Endothelial cell of umbilical vein (primary cell): ENCODE measurements around the gene FAM78A. TPM values are rescaled to one million over a fixed set of nuclear protein-coding genes. Genes with fewer than 3 reads are reported as not detected.

Experiments
- BruUV-seq: library from RNA; stranded (reverse); fragments of 400-500 nt; replicated peaks from 2 replicates; lab custom pipeline; 2021; lab: Mats Ljungman, UMichigan
- CTCF ChIA-PET: fragments of 300-600, 350-600 bp; sonication (Branson Sonifier 250); formaldehyde crosslinking; loops from one replicate; lab custom pipeline; 2021; ENCODE audit warnings: antibody characterized with exemption, inconsistent platforms; lab: Charles Lee
- POLR2A ChIA-PET: fragments of 300-600, 350-600 bp; sonication (Branson Sonifier 250); formaldehyde crosslinking; loops from one replicate; lab custom pipeline; 2021; ENCODE audit warnings: antibody characterized with exemption, inconsistent platforms; lab: Charles Lee
- DNase-seq: peaks from one replicate; pipeline ENCODE4 v3.0.0-alpha.2; 2011; ENCODE audit warnings: low read depth, low spot score
- FAIRE-seq: peaks from 2 replicates; lab custom pipeline; 2011; peaks lifted over from hg19 to GRCh38; lab: Jason Lieb, UNC
- H2AFZ ChIP-seq: 2 replicates; pipeline ENCODE4 v1.6.0; 2012; ENCODE audit warnings: low read depth, low read length, control low read depth, inconsistent platforms
- H3K27ac ChIP-seq: 2 replicates; pipeline ENCODE4 v1.5.1; 2011; ENCODE audit warnings: low read depth, mild to moderate bottlenecking, control low read depth, low read length, moderate library complexity; ENCODE audit not compliant: insufficient read depth
- H3K27me3 ChIP-seq, 2 experiments: 2 replicates each; pipeline versions ENCODE4 v1.6.0 to v1.6.1; 2011; ENCODE audit warnings: low read length in 2 of 2, mixed read lengths in 1 of 2; ENCODE audit not compliant: control insufficient read depth in 2 of 2, insufficient read depth in 2 of 2
- H3K36me3 ChIP-seq, 2 experiments: 2 replicates in 1 of 2; 3 replicates in 1 of 2; pipeline ENCODE4 v1.5.1; 2011; ENCODE audit warnings: low read length in 2 of 2, mild to moderate bottlenecking in 1 of 2, moderate library complexity in 1 of 2; ENCODE audit not compliant: control insufficient read depth in 2 of 2, insufficient read depth in 2 of 2; ENCODE audit errors: extremely low read depth in 1 of 2
- H3K4me1 ChIP-seq: 3 replicates; pipeline ENCODE4 v1.5.1; 2011; ENCODE audit warnings: mild to moderate bottlenecking, low read length; ENCODE audit not compliant: control insufficient read depth, insufficient read depth; ENCODE audit errors: extremely low read depth
- H3K4me2 ChIP-seq: 2 replicates; pipeline ENCODE4 v1.6.1; 2011; ENCODE audit warnings: low read length, control low read depth, mixed read lengths; ENCODE audit not compliant: insufficient read depth
- H3K4me3 ChIP-seq, 3 experiments: fragments of 200-600 bp in 1 of 3; sonication (generic), shearing (Covaris generic) in 1 of 3; replicated peaks in 1 of 3; 2 replicates each; pipeline ENCODE4 v1.5.1; 2011 to 2016; ENCODE audit warnings: control low read depth in 3 of 3, low read length in 3 of 3, mild to moderate bottlenecking in 2 of 3, inconsistent platforms in 1 of 3, low read depth in 1 of 3, moderate library complexity in 1 of 3; ENCODE audit not compliant: insufficient read depth in 1 of 3
- H3K79me2 ChIP-seq: 2 replicates; pipeline ENCODE4 v1.6.0; 2012; ENCODE audit warnings: low read length, inconsistent platforms; ENCODE audit not compliant: control insufficient read depth, insufficient read depth
- H3K9ac ChIP-seq: replicated peaks from 2 replicates; pipeline ENCODE3; 2011; ENCODE audit warnings: low read length, control low read depth; ENCODE audit not compliant: insufficient read depth; ENCODE audit errors: extremely low read depth
- H3K9me1 ChIP-seq: replicated peaks from 3 replicates; pipeline ENCODE4 v1.6.0; 2011; ENCODE audit warnings: mild to moderate bottlenecking, low read length; ENCODE audit not compliant: control insufficient read depth, insufficient read depth; ENCODE audit errors: extremely low read depth
- H3K9me3 ChIP-seq: replicated peaks from 2 replicates; pipeline ENCODE4 v1.5.1; 2012; ENCODE audit warnings: low read length, inconsistent platforms; ENCODE audit not compliant: control insufficient read depth, insufficient read depth
- H4K20me1 ChIP-seq: replicated peaks from 2 replicates; pipeline ENCODE3; 2011; ENCODE audit warnings: mild to moderate bottlenecking, low read length; ENCODE audit not compliant: control insufficient read depth, insufficient read depth; ENCODE audit errors: extremely low read depth
- CTCF ChIP-seq, 2 donors: IDR thresholded peaks; 1 replicate in 1 of 2; 2 replicates in 1 of 2; pipeline ENCODE4 v1.5.1; 2011; ENCODE audit warnings: low read length in 2 of 2, mild to moderate bottlenecking in 2 of 2, moderate library complexity in 2 of 2, control low read depth in 1 of 2, inconsistent platforms in 1 of 2, low read depth in 1 of 2; ENCODE audit not compliant: insufficient read depth in 1 of 2; ENCODE audit errors: extremely low read depth in 1 of 2
- FOS ChIP-seq: IDR thresholded peaks from 2 replicates; pipeline ENCODE4 v1.6.1; 2011; ENCODE audit warnings: mild to moderate bottlenecking, low read length, moderate library complexity, borderline replicate concordance; ENCODE audit not compliant: insufficient read depth
- MYC ChIP-seq: IDR thresholded peaks from one replicate; pipeline ENCODE4 v1.6.1; 2011; ENCODE audit warnings: mild to moderate bottlenecking, low read depth, low read length
- POLR2AphosphoS5 ChIP-seq: IDR thresholded peaks from 2 replicates; pipeline ENCODE4 v1.6.1; 2012; ENCODE audit warnings: low read depth, mild to moderate bottlenecking, control low read depth, low read length, moderate library complexity; ENCODE audit not compliant: insufficient read depth
- dilution Hi-C: fragments of 300-500 bp; cut with MboI; formaldehyde crosslinking; loops from one replicate; pipeline ENCODE4 v1.15.0; 2019; ENCODE audit warnings: low sequenced_read_pairs; ENCODE audit not compliant: extremely low pct_ligation_motif_present
- intact Hi-C: fragments of 100-400 bp; cut with micrococcal nuclease; formaldehyde crosslinking; loops from one replicate; pipeline ENCODE4 v1.10.0; 2022
- polyA plus RNA-seq, 4 experiments: library from polyadenylated mRNA; depleted of rRNA in 3 of 4; stranded (reverse) in 3 of 4; unstranded in 1 of 4; fragments of >200 nt; gene quantifications; 2 replicates each; pipeline versions ENCODE4 v1.2.1 to v1.2.3, GENCODE V29; 2011 to 2012; ENCODE audit warnings: missing spikeins in 1 of 4
- total RNA-seq: library from RNA; stranded (reverse); gene quantifications from 2 replicates; pipeline ENCODE4 v1.2.3, GENCODE V29; 2021
- TF ChIP-seq, protein P1 (sequence below): IDR thresholded peaks from 2 replicates; pipeline ENCODE4 v1.6.1; 2011; ENCODE audit not compliant: insufficient read depth, insufficient read length

The FAM78A gene
- total and polyA plus RNA-seq, 2 donors (not counting 3 experiments of a cell fraction or from before 2014, with no cell fraction given): 34.0 to 37.4 TPM

DNA sequence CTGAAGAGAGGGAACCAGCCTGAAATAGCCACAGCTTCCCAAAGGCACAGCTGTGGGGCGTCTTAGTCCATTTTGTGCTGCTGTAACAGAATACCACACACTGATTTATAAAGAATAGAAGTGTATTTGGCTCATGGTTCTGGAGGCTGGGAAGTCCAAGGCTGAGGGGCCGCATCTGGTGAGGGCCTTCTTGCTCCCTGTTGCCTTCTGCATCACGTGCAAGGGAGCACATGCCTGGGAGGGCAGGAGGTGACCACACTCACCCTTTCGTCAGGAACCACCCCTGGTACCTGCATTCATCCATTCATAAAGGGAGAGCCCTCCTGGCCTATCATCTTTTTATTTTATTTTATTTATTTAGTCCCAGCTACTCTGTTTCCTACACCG lies 23.6 kb upstream of the FAM78A start:
- no peaks in the 10 kb centered on the region for H3K27me3 ChIP-seq
- no peaks in the 10 kb centered on the region for H3K9me1 ChIP-seq
- H4K20me1 ChIP-seq: no peaks in the 10 kb centered on the region
- no peaks in the 10 kb centered on the region for H3K36me3 ChIP-seq
- CTCF ChIA-PET: interaction anchor here (1.3 kb wide), 1 partner anchor 11 kb away, joined by 4 read pairs; the partner anchor contains the start of gene PLPP7
- no peaks in the 10 kb centered on the region for H3K9me3 ChIP-seq
- no peak for FAIRE-seq
- no peak overlapping the region for H3K27ac ChIP-seq
- H3K9ac ChIP-seq: no peak overlapping the region
- H3K4me1 ChIP-seq: no peaks in the 10 kb centered on the region
- H2AFZ ChIP-seq: no peak overlapping the region
- no peak overlapping the region for H3K4me3 ChIP-seq
- TF ChIP-seq POLR2AphosphoS5 (no peak), CTCF (IDR thresholded peaks at IDR 0.05; ENCODE audit: extremely low read depth in 1 of 2, insufficient read depth in 1 of 2, low read depth in 1 of 2, low read length in 2 of 2) (no peak), MYC (no peak), FOS (no peak)
- TF ChIP-seq, protein P1, sequence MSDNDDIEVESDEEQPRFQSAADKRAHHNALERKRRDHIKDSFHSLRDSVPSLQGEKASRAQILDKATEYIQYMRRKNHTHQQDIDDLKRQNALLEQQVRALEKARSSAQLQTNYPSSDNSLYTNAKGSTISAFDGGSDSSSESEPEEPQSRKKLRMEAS: no peak
- H3K4me2 ChIP-seq: no peak overlapping the region
- dilution Hi-C loops: no loop called here
- intact Hi-C loops: no loop called here
- no peaks in the 10 kb centered on the region for H3K79me2 ChIP-seq
- no peak for DNase-seq
- no TSS peak for BruUV-seq
- POLR2A ChIA-PET: no interaction called here
